HG03025 (cell line): Measurements from ENCODE around the gene PLAC8L1.

Experiments
- ATAC-seq: cut with Tn5 transposase; IDR thresholded peaks from one replicate; pipeline ENCODE4 v1.9.1; 2021; ENCODE audit warnings: mild to moderate bottlenecking, moderate library complexity; ENCODE audit not compliant: unreplicated experiment, low FRiP score

The PLAC8L1 gene

GRCh38 chr5:146081556-146081955, 23.8 kb downstream of the PLAC8L1 start:
- no peak for ATAC-seq

GRCh38 chr5:146079695-146080373, 25.5 kb downstream of the PLAC8L1 start:
- no peak for ATAC-seq

- ATAC-seq: no peak
Observed at GRCh38 chr5:146078566-146078965, 26.8 kb downstream of the PLAC8L1 start.

- no peak for ATAC-seq
Observed at GRCh38 chr5:146076455-146076854, 28.9 kb downstream of the PLAC8L1 start.

GRCh38 chr5:146076028-146076427, 29.3 kb downstream of the PLAC8L1 start:
- ATAC-seq: no peak

GRCh38 chr5:146073239-146073900, 32.0 kb downstream of the PLAC8L1 start:
- no peak for ATAC-seq

GRCh38 chr5:146072595-146072994, 32.8 kb downstream of the PLAC8L1 start:
- no peak for ATAC-seq

GRCh38 chr5:146071171-146071570, 34.2 kb downstream of the PLAC8L1 start:
- no peak for ATAC-seq

- no peak for ATAC-seq
Observed at GRCh38 chr5:146070746-146071145, 34.6 kb downstream of the PLAC8L1 start.

- peak; percentile 58 for ATAC-seq
Observed at GRCh38 chr5:146069780-146070099, 35.6 kb downstream of the PLAC8L1 start.

- no peak for ATAC-seq
Observed at GRCh38 chr5:146068977-146069779, 36.2 kb downstream of the PLAC8L1 start.

GRCh38 chr5:146068206-146068605, 37.2 kb downstream of the PLAC8L1 start:
- no peak for ATAC-seq

GRCh38 chr5:146066968-146067367, 38.4 kb downstream of the PLAC8L1 start:
- ATAC-seq: no peak

GRCh38 chr5:146060221-146060585, 45.2 kb downstream of the PLAC8L1 start:
- no peak for ATAC-seq

- no peak for ATAC-seq
Observed at GRCh38 chr5:146059460-146060220, 45.7 kb downstream of the PLAC8L1 start.

GRCh38 chr5:146055432-146055831, 49.9 kb downstream of the PLAC8L1 start:
- ATAC-seq: no peak

- ATAC-seq: no peak
Observed at GRCh38 chr5:146052780-146053179, 52.6 kb downstream of the PLAC8L1 start.

- no peak for ATAC-seq
Observed at GRCh38 chr5:146051678-146052077, 53.7 kb downstream of the PLAC8L1 start.

- ATAC-seq: no peak
Observed at GRCh38 chr5:146050086-146050485, 55.3 kb downstream of the PLAC8L1 start.

GRCh38 chr5:146049704-146050026, 55.7 kb downstream of the PLAC8L1 start:
- no peak for ATAC-seq
